A549 (cell line): ENCODE data around the gene SHC2.

Experiments used
- CEBPB ChIP-seq, 2 experiments: fragments of >200 bp in 1 of 2; sonication (Bioruptor Twin) in 1 of 2; formaldehyde crosslinking in 1 of 2; IDR thresholded peaks; 2 replicates each; pipeline ENCODE4 v1.6.1; 2012 to 2016
- CHD2 ChIP-seq: fragments of 150-350 bp; IDR thresholded peaks from 2 replicates; pipeline ENCODE4 v1.6.1; 2014; ENCODE audit warnings: low read length; ENCODE audit not compliant: partially characterized antibody
- CTCF ChIP-seq: fragments of >200 bp; sonication (Bioruptor Twin); formaldehyde crosslinking; IDR thresholded peaks from 3 replicates; pipeline ENCODE4 v1.5.1; 2016
- EP300 ChIP-seq, 2 experiments: fragments of >200 bp; sonication (Bioruptor Twin); formaldehyde crosslinking; IDR thresholded peaks; 2 replicates in 1 of 2; 3 replicates in 1 of 2; pipeline ENCODE4 v1.6.1; 2016 to 2017
- JUNB ChIP-seq: fragments of >200 bp; sonication (Bioruptor Twin); formaldehyde crosslinking; IDR thresholded peaks from 2 replicates; pipeline ENCODE4 v1.6.1; 2016
- MAFK ChIP-seq: fragments of 450-650 bp; IDR thresholded peaks from 2 replicates; pipeline ENCODE4 v1.6.1; 2014; ENCODE audit not compliant: partially characterized antibody
- POLR2A ChIP-seq: IDR thresholded peaks from 2 replicates; pipeline ENCODE4 v1.6.1; 2012; ENCODE audit warnings: mild to moderate bottlenecking, low read length
- REST ChIP-seq: fragments of 200-600 bp; sonication (generic); IDR thresholded peaks from 2 replicates; pipeline ENCODE4 v1.6.1; 2016; ENCODE audit warnings: antibody characterized with exemption, mild to moderate bottlenecking, moderate library complexity
- TP53 ChIP-seq: fragments of 250-450 bp; sonication (Bioruptor Pico); IDR thresholded peaks from 2 replicates; pipeline ENCODE4 v1.5.0; 2021; ENCODE audit warnings: mild to moderate bottlenecking, moderate library complexity
- ZNF302 ChIP-seq: fragments of 250-450 bp; sonication (Bioruptor Pico); IDR thresholded peaks from 2 replicates; pipeline ENCODE4 v1.9.0; 2021; ENCODE audit warnings: inconsistent platforms, mild to moderate bottlenecking, moderate library complexity

GRCh38 chr19:399370-399769 is 61.5 kb downstream of the SHC2 start:
- TF ChIP-seq REST (no peak), CTCF (no peak), MAFK (no peak), EP300 (IDR thresholded peaks at IDR 0.05) (no peak), TP53 (CRISPR knock-in tag) (no peak), CEBPB (IDR thresholded peaks at IDR 0.05) (no peak), JUNB (no peak), CHD2 (no peak), POLR2A (no peak), ZNF302 (CRISPR knock-in tag) (no peak)
